ENCODE data around the gene SRP14. TPM values are rescaled to one million over a fixed set of nuclear protein-coding genes. Genes with fewer than 3 reads are reported as not detected.
"Not testable (repeated sequence)": the region's sequence is repeated elsewhere in the genome, so short reads cannot be mapped to it uniquely, and the experiment has no call there.

SRP14 gene
- total RNA-seq, 1 donor from 2014 or later: 186 TPM

GRCh38 chr15:40029979-40030893 is 8.7 kb downstream of the SRP14 start:
- DNase-seq (ENCODE audit: low spot score): no peak

- DNase-seq (ENCODE audit: low spot score): no peak
Observed at GRCh38 chr15:40028853-40029252, 10.1 kb downstream of the SRP14 start.

GRCh38 chr15:40028193-40028592 is 10.8 kb downstream of the SRP14 start:
- no peak for DNase-seq (ENCODE audit: low spot score)

- DNase-seq (ENCODE audit: low spot score): no peak
Observed at GRCh38 chr15:40016224-40016865, 22.6 kb downstream of the SRP14 start.

- DNase-seq (ENCODE audit: low spot score): no peak
Observed at GRCh38 chr15:40014390-40014789, 24.6 kb downstream of the SRP14 start.

- not testable (repeated sequence) for DNase-seq (ENCODE audit: low spot score)
Observed at GRCh38 chr15:40013372-40013771, 25.6 kb downstream of the SRP14 start.

GRCh38 chr15:40011303-40011702 is 27.7 kb downstream of the SRP14 start:
- no peak for DNase-seq (ENCODE audit: low spot score)

GRCh38 chr15:40010686-40011085 is 28.3 kb downstream of the SRP14 start:
- no peak for DNase-seq (ENCODE audit: low spot score)

- no peak for DNase-seq (ENCODE audit: low spot score)
Observed at GRCh38 chr15:40008061-40008765, 30.8 kb downstream of the SRP14 start.

- no peak for DNase-seq (ENCODE audit: low spot score)
Observed at GRCh38 chr15:40006646-40007045, 32.3 kb downstream of the SRP14 start.

- DNase-seq (ENCODE audit: low spot score): no peak
Observed at GRCh38 chr15:40006003-40006402, 33.0 kb downstream of the SRP14 start.

GRCh38 chr15:40003116-40003916 is 35.7 kb downstream of the SRP14 start:
- DNase-seq (ENCODE audit: low spot score): no peak

- peak; percentile 87 for DNase-seq (ENCODE audit: low spot score)
Observed at GRCh38 chr15:40002295-40002694, 36.7 kb downstream of the SRP14 start.

GRCh38 chr15:39999538-40000200 is 39.3 kb downstream of the SRP14 start:
- no peak for DNase-seq (ENCODE audit: low spot score)

GRCh38 chr15:39998511-39999077 is 40.4 kb downstream of the SRP14 start:
- no peak for DNase-seq (ENCODE audit: low spot score)

GRCh38 chr15:39997639-39998038 is 41.3 kb downstream of the SRP14 start:
- DNase-seq (ENCODE audit: low spot score): no peak

GRCh38 chr15:39997031-39997430 is 42.0 kb downstream of the SRP14 start:
- no peak for DNase-seq (ENCODE audit: low spot score)

- DNase-seq (ENCODE audit: low spot score): not testable (repeated sequence)
Observed at GRCh38 chr15:39996228-39996627, 42.8 kb downstream of the SRP14 start.

GRCh38 chr15:39992953-39993352 is 46.0 kb downstream of the SRP14 start:
- DNase-seq (ENCODE audit: low spot score): not testable (repeated sequence)

GRCh38 chr15:39990706-39991105 is 48.3 kb downstream of the SRP14 start:
- no peak for DNase-seq (ENCODE audit: low spot score)

- no peak for DNase-seq (ENCODE audit: low spot score)
Observed at GRCh38 chr15:39987821-39988220, 51.2 kb downstream of the SRP14 start.
